Raji (cell line): ENCODE results near the gene PBX3.

Source experiments
- POLR2A ChIP-seq: IDR thresholded peaks from 2 replicates; pipeline ENCODE4 v1.6.1; 2011; ENCODE audit warnings: low read depth, low read length, control low read depth; ENCODE audit not compliant: insufficient read depth

The PBX3 gene

DNA sequence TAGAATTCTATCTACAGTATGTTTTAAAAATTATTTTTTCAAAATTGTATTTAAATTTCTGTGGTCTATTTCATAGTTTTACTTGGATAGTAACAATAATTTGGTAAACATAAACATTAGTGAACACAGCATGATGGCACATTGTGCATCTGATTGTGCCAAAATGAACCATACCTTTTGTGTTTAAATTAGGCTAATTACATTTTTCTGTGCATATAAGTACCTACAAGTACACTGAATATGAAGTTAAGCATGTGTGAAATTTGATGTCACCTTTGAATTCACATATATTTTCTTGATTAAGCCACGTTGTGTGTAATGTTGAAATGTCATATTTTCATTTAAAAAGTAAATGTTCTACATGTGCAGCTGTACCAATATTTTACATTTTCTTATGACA lies 13.4 kb downstream of the PBX3 start:
- no peak for TF ChIP-seq POLR2A

- no peak for TF ChIP-seq POLR2A
Measured at GRCh38 chr9:125761676-125762450, 14.7 kb downstream of the PBX3 start.

DNA sequence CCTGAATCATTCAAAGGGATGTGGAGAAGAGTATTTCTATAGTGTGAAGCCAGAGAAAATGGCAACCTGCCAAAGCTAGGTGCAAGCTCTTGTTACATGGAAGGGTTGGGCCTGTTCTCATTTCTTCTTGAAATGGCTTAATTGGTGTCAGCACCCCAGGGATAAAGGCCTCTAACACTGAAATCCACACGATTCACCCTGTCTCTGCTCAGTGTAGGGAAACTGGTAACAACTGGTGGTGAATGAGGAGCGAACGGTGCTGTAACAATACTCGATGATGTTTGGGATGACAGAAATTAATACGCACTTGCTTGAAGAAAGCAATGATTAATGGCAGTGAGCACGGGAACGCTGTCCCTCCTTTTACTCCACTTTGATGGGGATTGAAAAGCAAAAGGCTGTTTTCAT lies 16.2 kb downstream of the PBX3 start:
- TF ChIP-seq POLR2A, result no peak

GRCh38 chr9:125764198-125764597 lies 17.0 kb downstream of the PBX3 start:
- no peak for TF ChIP-seq POLR2A

DNA sequence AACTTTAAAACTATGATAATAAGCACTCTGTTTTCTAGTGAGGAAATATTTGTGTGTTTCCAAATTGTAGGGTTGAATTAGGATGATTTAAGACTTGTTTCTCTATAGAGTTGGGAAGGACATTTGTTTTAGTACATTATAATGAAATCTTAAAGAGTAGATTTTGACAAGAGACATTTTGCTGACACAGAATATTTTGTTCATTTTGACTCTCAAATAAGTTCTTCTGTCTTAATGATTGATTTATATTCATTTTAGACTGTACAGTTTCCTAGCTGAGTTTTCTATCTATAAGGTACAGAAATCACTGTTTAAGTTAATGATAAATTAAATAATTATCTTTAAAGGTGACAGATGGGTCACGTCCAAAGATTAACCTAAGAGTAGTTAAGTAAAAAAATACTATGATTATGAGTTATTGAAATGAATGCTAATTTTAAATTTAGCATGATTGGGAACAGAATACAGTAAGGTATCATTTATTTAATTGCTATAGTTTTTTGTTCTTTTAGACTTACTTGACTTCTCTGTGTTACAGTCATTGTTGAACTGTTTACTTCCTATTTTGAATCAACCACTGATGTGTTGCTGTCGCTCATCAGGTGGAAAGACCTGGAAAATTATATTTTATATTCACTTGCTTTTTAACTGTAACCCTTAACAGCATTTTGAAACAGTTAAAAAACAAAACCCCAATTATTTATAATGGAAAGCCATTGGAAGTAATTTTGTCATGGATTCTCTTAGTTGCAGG lies 19.5 kb downstream of the PBX3 start:
- TF ChIP-seq POLR2A, result no peak

- TF ChIP-seq POLR2A, result no peak
Measured at GRCh38 chr9:125767349-125767748, 20.2 kb downstream of the PBX3 start.

DNA sequence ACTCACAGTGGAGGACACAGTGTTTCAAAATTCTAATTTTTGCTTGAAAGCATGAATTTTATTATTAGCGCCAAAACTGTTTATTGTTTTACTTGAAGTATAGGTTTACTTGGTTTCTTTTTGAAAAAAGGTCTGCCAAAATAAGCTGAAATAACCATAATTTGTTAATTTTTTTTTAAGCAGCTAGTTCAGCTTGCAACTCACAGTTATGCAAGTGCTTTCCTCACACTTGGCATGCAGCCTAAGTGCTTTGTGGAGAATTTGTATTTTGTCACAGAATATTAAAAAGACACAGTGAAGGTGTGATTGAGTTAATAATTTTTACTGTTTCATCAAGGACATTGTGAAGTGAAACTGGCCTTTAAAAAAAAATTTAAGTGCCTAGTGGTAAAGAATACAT lies 21.6 kb downstream of the PBX3 start:
- TF ChIP-seq POLR2A, result no peak

DNA sequence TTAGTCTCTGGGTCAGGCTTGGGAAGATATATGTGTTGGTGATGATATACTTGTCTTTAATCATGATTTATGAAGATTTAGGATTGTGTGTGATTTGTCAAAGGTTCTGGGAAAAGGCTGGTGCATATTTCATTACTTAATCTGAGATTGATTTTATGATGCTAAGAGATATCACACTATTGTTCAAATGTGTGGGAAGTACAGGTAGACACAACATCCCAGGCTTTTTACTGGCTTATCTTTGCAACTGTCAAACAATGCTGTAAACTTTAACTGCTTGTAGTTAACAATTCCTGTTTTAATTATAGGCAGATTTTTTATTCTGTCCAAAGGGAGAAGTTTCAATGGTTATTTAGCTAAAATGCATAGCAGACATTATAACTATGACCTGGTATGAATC lies 23.9 kb downstream of the PBX3 start:
- TF ChIP-seq POLR2A, result no peak

- TF ChIP-seq POLR2A, result no peak
Measured at GRCh38 chr9:125772740-125773139, 25.6 kb downstream of the PBX3 start.

DNA sequence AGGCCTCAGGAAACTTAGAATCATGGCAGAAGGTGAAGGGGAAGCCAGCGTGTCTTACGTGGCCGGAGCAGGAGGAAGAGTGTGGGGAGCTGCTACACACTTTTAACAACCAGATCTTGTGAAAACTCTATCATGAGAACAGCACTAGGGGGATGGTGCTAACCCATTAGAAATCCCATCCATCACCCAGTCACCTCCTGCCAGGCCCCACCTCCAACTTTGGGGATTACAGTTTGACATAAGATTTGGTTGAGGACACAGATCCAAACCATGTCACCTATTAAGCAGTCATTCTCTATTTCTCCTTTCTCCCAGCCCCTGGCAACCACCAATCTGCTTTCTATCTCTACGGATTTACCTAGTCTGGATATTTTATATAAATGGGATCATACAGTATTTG lies 26.9 kb downstream of the PBX3 start:
- TF ChIP-seq POLR2A, result no peak

DNA sequence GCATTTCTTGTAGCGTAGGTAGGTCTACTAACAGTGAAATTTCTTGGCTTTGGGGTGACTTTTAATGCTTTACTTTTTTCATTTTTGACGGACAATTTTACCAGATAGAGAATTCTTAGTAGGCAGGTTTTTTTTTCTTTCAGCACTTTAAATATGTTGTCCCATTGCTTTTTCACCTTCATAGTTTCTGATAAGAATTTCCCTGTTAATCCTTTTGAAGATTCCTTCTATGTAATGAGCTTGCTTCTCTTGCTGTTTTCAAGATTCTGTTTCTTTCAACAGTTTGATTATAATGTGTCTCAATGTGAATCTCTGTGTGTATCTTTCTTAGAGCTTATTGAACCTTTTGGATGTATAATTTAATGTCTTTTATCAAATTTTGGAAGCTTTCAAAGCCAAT lies 35.5 kb downstream of the PBX3 start:
- TF ChIP-seq POLR2A, result no peak

- no peak for TF ChIP-seq POLR2A
Measured at GRCh38 chr9:125784286-125785049, 37.3 kb downstream of the PBX3 start.

DNA sequence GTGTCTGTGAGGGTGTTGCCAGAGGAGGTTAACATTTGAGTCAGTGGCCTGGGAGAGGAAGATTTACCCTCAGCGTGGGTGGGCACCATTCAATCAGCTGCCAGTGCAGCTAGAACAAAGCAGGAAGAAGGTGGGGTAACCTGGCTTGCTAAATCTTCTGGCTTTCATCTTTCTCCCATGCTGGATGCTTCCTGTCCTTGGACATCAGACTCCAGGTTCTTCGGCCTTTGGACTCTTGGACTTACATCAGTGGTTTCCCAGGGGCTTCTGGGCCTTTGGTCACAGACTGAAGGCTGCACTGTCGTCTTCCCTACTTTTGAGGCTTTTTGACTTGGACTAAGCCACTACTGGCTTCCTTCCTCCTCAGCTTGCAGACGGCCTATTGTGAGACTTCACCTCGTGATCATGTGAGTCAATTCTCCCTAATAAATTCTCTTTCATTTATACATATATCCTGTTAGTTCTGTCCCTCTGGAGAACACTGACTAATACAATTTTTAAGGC lies 38.1 kb downstream of the PBX3 start:
- TF ChIP-seq POLR2A, result no peak

- TF ChIP-seq POLR2A, result no peak
Measured at GRCh38 chr9:125787715-125788114, 40.5 kb downstream of the PBX3 start.

DNA sequence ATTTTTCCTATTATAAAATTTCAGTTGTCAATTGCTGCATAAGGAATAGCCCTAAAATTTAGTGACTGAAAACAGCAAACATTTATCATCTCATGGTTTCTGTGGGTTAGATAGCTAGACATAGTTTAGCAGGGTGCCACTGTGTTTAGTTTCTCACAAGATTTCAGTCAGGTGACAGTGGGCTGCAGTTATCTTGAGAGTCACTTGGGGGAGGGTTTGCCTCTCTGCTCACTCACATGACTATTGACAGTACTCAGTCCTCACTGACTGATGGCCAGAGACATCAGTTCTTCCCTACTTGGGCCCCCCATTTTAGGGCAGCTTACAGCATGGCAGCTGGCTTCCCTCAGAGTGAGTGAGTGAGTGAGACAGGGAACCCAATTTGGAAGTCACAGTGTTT lies 42.0 kb downstream of the PBX3 start:
- TF ChIP-seq POLR2A, result no peak

- TF ChIP-seq POLR2A, result no peak
Measured at GRCh38 chr9:125794708-125795107, 47.5 kb downstream of the PBX3 start.

DNA sequence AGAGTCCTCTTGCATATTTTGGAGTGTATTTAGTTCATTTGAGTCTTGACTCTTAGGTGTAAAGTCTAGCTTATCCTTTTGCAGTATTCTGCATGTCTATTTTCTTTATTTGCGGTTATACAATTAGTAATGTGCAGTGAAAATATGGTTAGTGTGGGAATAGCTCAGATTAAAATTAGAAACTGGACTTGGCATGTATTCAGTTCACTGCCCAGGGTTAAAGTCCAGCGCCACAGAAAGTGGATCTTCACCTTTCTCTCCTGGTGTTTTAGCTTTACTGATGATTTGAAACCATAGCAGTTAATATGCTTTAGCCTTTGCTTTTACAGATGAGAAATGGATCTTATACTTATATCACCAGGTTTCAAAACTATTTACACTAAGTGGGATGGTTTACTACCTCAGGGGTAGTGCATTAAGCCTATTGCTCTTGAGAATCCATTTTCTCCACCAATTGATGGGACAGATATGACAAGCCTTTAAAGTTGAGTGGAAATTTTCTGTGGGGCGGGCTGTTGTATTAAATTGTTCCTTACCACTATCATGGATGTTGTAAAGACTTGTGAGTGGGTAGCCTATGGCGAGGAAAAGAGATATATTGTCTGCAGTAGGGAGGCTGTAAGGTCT lies 48.9 kb downstream of the PBX3 start:
- no peak for TF ChIP-seq POLR2A
